Stimulated activated CD8-positive, alpha-beta memory T cell treated with anti-CD3 and anti-CD28 coated beads, Interleukin-12 subunit alpha, Interleukin-12 subunit beta, amount 100 ng/mL, for 24 hours (primary cell): ENCODE data around the gene ABCC8.

ENCODE experiments used
- DNase-seq: peaks from one replicate; pipeline ENCODE4 v3.0.0-alpha.2; 2020; ENCODE audit errors: extremely low read depth

The ABCC8 gene

GRCh38 chr11:17405232-17406005 lies 71.2 kb downstream of the ABCC8 start:
- DNase-seq, result no peak

- DNase-seq, result no peak
Measured at GRCh38 chr11:17403980-17404759, 72.5 kb downstream of the ABCC8 start.

GRCh38 chr11:17402486-17402885 lies 74.2 kb downstream of the ABCC8 start:
- DNase-seq, result no peak

GRCh38 chr11:17401841-17402240 lies 74.8 kb downstream of the ABCC8 start:
- DNase-seq, result no peak

- DNase-seq, result no peak
Measured at GRCh38 chr11:17401316-17401715, 75.3 kb downstream of the ABCC8 start.

GRCh38 chr11:17400048-17400775 lies 76.4 kb downstream of the ABCC8 start:
- DNase-seq, result no peak

GRCh38 chr11:17399236-17399635 lies 77.4 kb downstream of the ABCC8 start:
- DNase-seq, result no peak

- no peak for DNase-seq
Measured at GRCh38 chr11:17397311-17398002, 79.2 kb downstream of the ABCC8 start.

- no peak for DNase-seq
Measured at GRCh38 chr11:17396598-17397310, 79.9 kb downstream of the ABCC8 start.

- no peak for DNase-seq
Measured at GRCh38 chr11:17395978-17396377, 80.7 kb downstream of the ABCC8 start.

GRCh38 chr11:17395554-17395961 lies 81.1 kb downstream of the ABCC8 start:
- no peak for DNase-seq

GRCh38 chr11:17394743-17395390 lies 81.8 kb downstream of the ABCC8 start:
- DNase-seq, result no peak

- no peak for DNase-seq
Measured at GRCh38 chr11:17393472-17393871, 83.2 kb downstream of the ABCC8 start.

GRCh38 chr11:17392872-17393271 lies 83.8 kb downstream of the ABCC8 start:
- no peak for DNase-seq

GRCh38 chr11:17391493-17392355 lies 84.9 kb downstream of the ABCC8 start:
- DNase-seq, result no peak

- DNase-seq, result no peak
Measured at GRCh38 chr11:17389957-17390649, 86.5 kb downstream of the ABCC8 start.

GRCh38 chr11:17389211-17389956 lies 87.3 kb downstream of the ABCC8 start:
- peak; percentile 54 for DNase-seq

- no peak for DNase-seq
Measured at GRCh38 chr11:17388609-17389210, 87.9 kb downstream of the ABCC8 start, which contains the start of gene KCNJ11. Gene KCNJ11, minus strand, starts transcription at chr11:17388659. Its CDS starts 568 bp downstream, at chr11:17388091.
